Measurements from ENCODE around the gene PTPRG. TPM values are rescaled to one million over a fixed set of nuclear protein-coding genes. Genes with fewer than 3 reads are reported as not detected.

The PTPRG gene
- polyA plus RNA-seq, 3 donors, result not detected

DNA sequence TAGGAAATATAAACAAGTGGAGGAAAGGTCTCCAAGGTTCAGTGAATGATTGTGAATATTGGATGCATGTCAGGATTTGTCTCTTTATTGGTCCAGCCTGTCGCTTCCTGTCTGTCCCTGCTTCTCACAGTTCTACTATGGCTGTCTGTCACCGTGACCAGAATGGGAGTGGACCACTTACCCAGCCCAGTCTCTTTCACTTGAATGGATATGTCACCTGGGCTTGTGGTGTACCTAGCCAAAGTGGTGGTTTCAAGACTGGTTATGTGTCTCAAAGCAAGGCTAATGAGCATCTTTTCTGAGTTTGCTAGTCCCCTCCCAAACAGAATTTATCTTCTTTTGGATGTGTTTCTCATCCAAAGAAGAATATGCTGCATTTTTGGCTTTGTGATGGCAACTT lies 231.7 kb downstream of the PTPRG start:
- no peak for DNase-seq
- Histone ChIP-seq H3K36me3 (replicated peaks in 1 of 2; ENCODE audit: control insufficient read depth in 1 of 2, insufficient read depth in 2 of 2, low read length in 2 of 2) (no peaks in the 10 kb centered on the region), H3K9ac (ENCODE audit: insufficient read depth, low read length, poor library complexity, severe bottlenecking) (no peak overlapping the region), H3K79me2 (ENCODE audit: insufficient read depth, low read length) (no peaks in the 10 kb centered on the region), H3K4me2 (replicated peaks; ENCODE audit: extremely low read depth, low read length, poor library complexity, severe bottlenecking) (no peak overlapping the region), H2AFZ (ENCODE audit: insufficient read depth, low read depth, low read length, poor library complexity, severe bottlenecking) (no peak overlapping the region), H3K9me3 (replicated peaks in 1 of 2; ENCODE audit: control insufficient read depth in 1 of 2, insufficient read depth in 1 of 2, low read length in 2 of 2) (no peaks in the 10 kb centered on the region), H3K4me3 (replicated peaks in 1 of 3; ENCODE audit: low read depth in 2 of 3, low read length in 3 of 3) (no peak overlapping the region), H3K27me3 (ENCODE audit: control insufficient read depth in 2 of 2, insufficient read depth in 2 of 2, low read length in 2 of 2) (no peaks in the 10 kb centered on the region), H3K4me1 (ENCODE audit: control insufficient read depth in 1 of 2, insufficient read depth in 2 of 2, low read length in 2 of 2) (no peaks in the 10 kb centered on the region), H4K20me1 (ENCODE audit: insufficient read depth, low read length) (no peaks in the 10 kb centered on the region), H3K27ac (ENCODE audit: low read depth in 1 of 2, low read length in 2 of 2) (no peak overlapping the region)
- TF ChIP-seq, protein P1, sequence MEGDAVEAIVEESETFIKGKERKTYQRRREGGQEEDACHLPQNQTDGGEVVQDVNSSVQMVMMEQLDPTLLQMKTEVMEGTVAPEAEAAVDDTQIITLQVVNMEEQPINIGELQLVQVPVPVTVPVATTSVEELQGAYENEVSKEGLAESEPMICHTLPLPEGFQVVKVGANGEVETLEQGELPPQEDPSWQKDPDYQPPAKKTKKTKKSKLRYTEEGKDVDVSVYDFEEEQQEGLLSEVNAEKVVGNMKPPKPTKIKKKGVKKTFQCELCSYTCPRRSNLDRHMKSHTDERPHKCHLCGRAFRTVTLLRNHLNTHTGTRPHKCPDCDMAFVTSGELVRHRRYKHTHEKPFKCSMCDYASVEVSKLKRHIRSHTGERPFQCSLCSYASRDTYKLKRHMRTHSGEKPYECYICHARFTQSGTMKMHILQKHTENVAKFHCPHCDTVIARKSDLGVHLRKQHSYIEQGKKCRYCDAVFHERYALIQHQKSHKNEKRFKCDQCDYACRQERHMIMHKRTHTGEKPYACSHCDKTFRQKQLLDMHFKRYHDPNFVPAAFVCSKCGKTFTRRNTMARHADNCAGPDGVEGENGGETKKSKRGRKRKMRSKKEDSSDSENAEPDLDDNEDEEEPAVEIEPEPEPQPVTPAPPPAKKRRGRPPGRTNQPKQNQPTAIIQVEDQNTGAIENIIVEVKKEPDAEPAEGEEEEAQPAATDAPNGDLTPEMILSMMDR (IDR thresholded peaks at IDR 0.05), result no peak
- no peak overlapping the region for H3K4me3 Mint-ChIP-seq
- H3K9me3 Mint-ChIP-seq, result peaks cover 0 to 11% (median 4%) of the 10 kb centered on the region in 7 donors
- no peaks in the 10 kb centered on the region for H3K4me1 Mint-ChIP-seq
- peaks cover 0 to 3% (median 0%) of the 10 kb centered on the region in 3 donors for H3K27me3 Mint-ChIP-seq (ENCODE audit: low read depth in 3 of 3)
- H3K36me3 Mint-ChIP-seq, result no peaks in the 10 kb centered on the region
- H3K27ac Mint-ChIP-seq, result no peak overlapping the region
- WGBS (ENCODE audit: insufficient coverage), result 100% methylated on average over 2 of the region's 2 CpGs
- intact Hi-C loops (cut with micrococcal nuclease), result no loop called here

DNA sequence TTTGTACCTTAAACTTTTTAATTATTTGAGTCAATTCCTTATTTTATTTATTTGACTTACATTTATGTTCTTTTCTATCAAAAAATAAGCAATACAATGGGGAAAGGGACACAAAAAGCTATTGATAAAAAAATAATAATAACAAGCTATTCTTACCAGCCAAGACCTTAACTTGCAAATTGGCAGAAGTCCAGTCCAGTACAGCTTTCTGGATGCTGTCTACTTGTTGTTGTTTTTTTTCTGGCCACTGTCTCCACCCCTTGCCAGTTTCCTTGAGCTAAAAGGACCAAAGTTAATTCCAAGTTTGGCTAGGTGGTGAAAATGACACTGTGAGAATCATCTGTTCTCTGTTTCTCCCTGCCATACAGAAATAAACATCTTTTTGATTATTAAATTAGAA lies 232.2 kb downstream of the PTPRG start:
- Histone ChIP-seq H3K4me2 (replicated peaks; ENCODE audit: extremely low read depth, low read length, poor library complexity, severe bottlenecking) (no peak overlapping the region), H3K9me3 (replicated peaks in 1 of 2; ENCODE audit: control insufficient read depth in 1 of 2, insufficient read depth in 1 of 2, low read length in 2 of 2) (no peaks in the 10 kb centered on the region), H2AFZ (ENCODE audit: insufficient read depth, low read depth, low read length, poor library complexity, severe bottlenecking) (no peak overlapping the region), H3K4me3 (replicated peaks in 1 of 3; ENCODE audit: low read depth in 2 of 3, low read length in 3 of 3) (no peak overlapping the region), H3K4me1 (ENCODE audit: control insufficient read depth in 1 of 2, insufficient read depth in 2 of 2, low read length in 2 of 2) (no peaks in the 10 kb centered on the region), H4K20me1 (ENCODE audit: insufficient read depth, low read length) (no peaks in the 10 kb centered on the region), H3K27ac (ENCODE audit: low read depth in 1 of 2, low read length in 2 of 2) (no peak overlapping the region), H3K27me3 (ENCODE audit: control insufficient read depth in 2 of 2, insufficient read depth in 2 of 2, low read length in 2 of 2) (no peaks in the 10 kb centered on the region), H3K9ac (ENCODE audit: insufficient read depth, low read length, poor library complexity, severe bottlenecking) (no peak overlapping the region), H3K36me3 (replicated peaks in 1 of 2; ENCODE audit: control insufficient read depth in 1 of 2, insufficient read depth in 2 of 2, low read length in 2 of 2) (no peaks in the 10 kb centered on the region), H3K79me2 (ENCODE audit: insufficient read depth, low read length) (no peaks in the 10 kb centered on the region)
- no peaks in the 10 kb centered on the region for H3K36me3 Mint-ChIP-seq
- intact Hi-C loops (cut with micrococcal nuclease), result no loop called here
- no peak overlapping the region for H3K27ac Mint-ChIP-seq
- peaks cover 0 to 11% (median 4%) of the 10 kb centered on the region in 7 donors for H3K9me3 Mint-ChIP-seq
- H3K27me3 Mint-ChIP-seq (ENCODE audit: low read depth in 3 of 3), result peaks cover 0 to 3% (median 0%) of the 10 kb centered on the region in 3 donors
- H3K4me1 Mint-ChIP-seq, result no peaks in the 10 kb centered on the region
- no peak for DNase-seq
- H3K4me3 Mint-ChIP-seq, result no peak overlapping the region
- TF ChIP-seq, protein P1 (IDR thresholded peaks at IDR 0.05), result no peak
